ENCODE measurements around the gene ZNRF4. TPM values are rescaled to one million over a fixed set of nuclear protein-coding genes. Genes with fewer than 3 reads are reported as not detected.

ZNRF4 gene
- total and polyA plus RNA-seq, 2 of the 8 experiments (the other 6 are each of a cell fraction or from before 2014, with no cell fraction given) = not detected

DNA sequence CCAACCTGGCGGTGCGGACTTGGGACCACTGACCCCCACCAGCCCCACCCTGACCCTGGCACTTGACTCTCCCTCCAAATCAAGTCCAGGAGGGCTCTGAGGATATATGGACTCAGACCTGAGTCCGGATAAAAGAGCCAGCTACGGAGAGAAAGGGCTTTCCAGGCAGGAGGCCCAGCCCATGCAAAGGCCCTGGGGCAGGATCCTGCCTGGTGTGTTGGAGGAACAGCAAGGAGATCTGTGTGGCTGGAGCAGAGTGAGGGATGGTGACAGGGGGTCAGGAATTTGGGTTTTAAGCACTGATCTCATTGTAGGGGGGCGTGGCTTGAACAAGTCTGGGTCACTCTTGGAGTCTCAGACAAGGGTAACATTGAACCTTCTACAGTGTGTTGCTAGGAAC lies 474 bp upstream of the ZNRF4 start (continued):
- no peak for TF ChIP-seq JUND (IDR thresholded peaks at IDR 0.05; ENCODE audit: low read length)
- TF ChIP-seq, protein P1, sequence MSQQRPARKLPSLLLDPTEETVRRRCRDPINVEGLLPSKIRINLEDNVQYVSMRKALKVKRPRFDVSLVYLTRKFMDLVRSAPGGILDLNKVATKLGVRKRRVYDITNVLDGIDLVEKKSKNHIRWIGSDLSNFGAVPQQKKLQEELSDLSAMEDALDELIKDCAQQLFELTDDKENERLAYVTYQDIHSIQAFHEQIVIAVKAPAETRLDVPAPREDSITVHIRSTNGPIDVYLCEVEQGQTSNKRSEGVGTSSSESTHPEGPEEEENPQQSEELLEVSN (IDR thresholded peaks at IDR 0.05) = no peak
- TF ChIP-seq RBBP5 (IDR thresholded peaks at IDR 0.05; ENCODE audit: borderline replicate concordance, low read depth, low read length) = no peak
- TF ChIP-seq HDAC6 (IDR thresholded peaks at IDR 0.05; ENCODE audit: low read depth, low read length) = no peak
- no peak for TF ChIP-seq GABPA (IDR thresholded peaks at IDR 0.05; ENCODE audit: borderline replicate concordance, insufficient read depth, low read length)
- no peak for TF ChIP-seq TAF7 (optimal IDR thresholded peaks at IDR 0.05; ENCODE audit: borderline replicate concordance, low read depth, low read length)
